ENCODE measurements around the gene WNT3A.

GRCh38 chr1:228012555-228012954, 5.8 kb downstream of the WNT3A start:
- TF ChIP-seq CTCF (conservative IDR thresholded peaks at IDR 0.05 in 1 of 2, IDR thresholded peaks at IDR 0.05 in 1 of 2; ENCODE audit: extremely low read depth in 1 of 2, insufficient read depth in 1 of 2, low read depth in 1 of 2, low read length in 2 of 2) (no peak), EZH2 (IDR thresholded peaks at IDR 0.05; ENCODE audit: borderline replicate concordance, low read length) (no peak)
